Measurements from ENCODE around the gene XRCC3. TPM values are rescaled to one million over a fixed set of nuclear protein-coding genes. Genes with fewer than 3 reads are reported as not detected.

XRCC3 gene
- total RNA-seq, 1 donor from 2014 or later: 6.9 TPM

GRCh38 chr14:103721334-103722120, 6.3 kb upstream of the XRCC3 start:
- peaks cover 79% of the 10 kb centered on the region for H3K4me1 ChIP-seq
- intact Hi-C loops (cut with DNase I): no loop called here
- no peaks in the 10 kb centered on the region for H3K9me3 ChIP-seq
- DNase-seq (ENCODE audit: extremely low spot score in 2 of 2): no peak
- no peaks in the 10 kb centered on the region for H3K36me3 ChIP-seq
- no peaks in the 10 kb centered on the region for H3K27me3 ChIP-seq
- no peak overlapping the region for H3K27ac ChIP-seq
- TF ChIP-seq POLR2A (IDR thresholded peaks at IDR 0.05) (no peak), POLR2AphosphoS5 (IDR thresholded peaks at IDR 0.05; ENCODE audit: insufficient read depth in 1 of 2, low read depth in 1 of 2) (no peak), CTCF (IDR thresholded peaks at IDR 0.05) (no peak)
- no peak overlapping the region for H3K4me3 ChIP-seq

- H3K9me3 ChIP-seq: no peaks in the 10 kb centered on the region
- TF ChIP-seq POLR2AphosphoS5 (IDR thresholded peaks at IDR 0.05; ENCODE audit: insufficient read depth in 1 of 2, low read depth in 1 of 2): no peak
- no peak for TF ChIP-seq POLR2A (IDR thresholded peaks at IDR 0.05)
- no peak for TF ChIP-seq CTCF (IDR thresholded peaks at IDR 0.05)
- intact Hi-C loops (cut with DNase I): no loop called here
- no peak for DNase-seq (ENCODE audit: extremely low spot score in 2 of 2)
- no peaks in the 10 kb centered on the region for H3K27me3 ChIP-seq
- H3K4me1 ChIP-seq: peaks cover 72% of the 10 kb centered on the region
- no peak overlapping the region for H3K27ac ChIP-seq
- no peak overlapping the region for H3K4me3 ChIP-seq
- H3K36me3 ChIP-seq: no peaks in the 10 kb centered on the region
Observed at GRCh38 chr14:103719751-103720150, 4.5 kb upstream of the XRCC3 start.

GRCh38 chr14:103718572-103718971, 3.3 kb upstream of the XRCC3 start:
- Histone ChIP-seq H3K36me3 (no peaks in the 10 kb centered on the region), H3K27me3 (no peaks in the 10 kb centered on the region), H3K9me3 (no peaks in the 10 kb centered on the region), H3K4me3 (no peak overlapping the region), H3K27ac (peak overlapping the region; percentile 9), H3K4me1 (peaks cover 72% of the 10 kb centered on the region)
- DNase-seq (ENCODE audit: extremely low spot score in 2 of 2): no peak
- TF ChIP-seq POLR2AphosphoS5 (IDR thresholded peaks at IDR 0.05; ENCODE audit: insufficient read depth in 1 of 2, low read depth in 1 of 2) (no peak), POLR2A (IDR thresholded peaks at IDR 0.05) (no peak), CTCF (IDR thresholded peaks at IDR 0.05) (no peak)
- intact Hi-C loops (cut with DNase I): no loop called here

- no peak for DNase-seq (ENCODE audit: extremely low spot score in 2 of 2)
- no peak for TF ChIP-seq POLR2AphosphoS5 (IDR thresholded peaks at IDR 0.05; ENCODE audit: insufficient read depth in 1 of 2, low read depth in 1 of 2)
- no peak for TF ChIP-seq CTCF (IDR thresholded peaks at IDR 0.05)
- no peak for TF ChIP-seq POLR2A (IDR thresholded peaks at IDR 0.05)
- no peak overlapping the region for H3K27ac ChIP-seq
- intact Hi-C loops (cut with DNase I): no loop called here
- H3K9me3 ChIP-seq: no peaks in the 10 kb centered on the region
- peak overlapping the region; percentile 92 to 94 for H3K4me3 ChIP-seq
- peaks cover 73% of the 10 kb centered on the region for H3K4me1 ChIP-seq
- no peaks in the 10 kb centered on the region for H3K36me3 ChIP-seq
- no peaks in the 10 kb centered on the region for H3K27me3 ChIP-seq
Observed at GRCh38 chr14:103716899-103717411, 1.7 kb upstream of the XRCC3 start.

Measured in vagina (tissue), 2 donors.